Stromal cell of bone marrow (primary cell): Measurements from ENCODE around the gene ZKSCAN1.
"Not testable (repeated sequence)": the region's sequence is repeated elsewhere in the genome, so short reads cannot be mapped to it uniquely, and the experiment has no call there.

Experiments used
- DNase-seq: peaks from one replicate; pipeline ENCODE4 v3.0.0-alpha.2; 2012; ENCODE audit warnings: low read depth

Gene ZKSCAN1

GRCh38 chr7:100003711-100004661, 11.4 kb upstream of the ZKSCAN1 start:
- DNase-seq: no peak

- no peak for DNase-seq
Observed at GRCh38 chr7:100007887-100008286, 7.5 kb upstream of the ZKSCAN1 start.

GRCh38 chr7:100008525-100008924, 6.9 kb upstream of the ZKSCAN1 start:
- no peak for DNase-seq

GRCh38 chr7:100009952-100010351, 5.4 kb upstream of the ZKSCAN1 start:
- DNase-seq: not testable (repeated sequence)

GRCh38 chr7:100010901-100011300, 4.5 kb upstream of the ZKSCAN1 start:
- DNase-seq: no peak

GRCh38 chr7:100011516-100011915, 3.9 kb upstream of the ZKSCAN1 start:
- DNase-seq: no peak

- DNase-seq: not testable (repeated sequence)
Observed at GRCh38 chr7:100012385-100013327, 2.7 kb upstream of the ZKSCAN1 start.

- DNase-seq: no peak
Observed at GRCh38 chr7:100013328-100013676, 2.1 kb upstream of the ZKSCAN1 start.

GRCh38 chr7:100016215-100016901, 962 bp downstream of the ZKSCAN1 start:
- no peak for DNase-seq

GRCh38 chr7:100017300-100017699, 1.9 kb downstream of the ZKSCAN1 start:
- no peak for DNase-seq

GRCh38 chr7:100017875-100018274, 2.5 kb downstream of the ZKSCAN1 start:
- DNase-seq: no peak

GRCh38 chr7:100019908-100020307, 4.5 kb downstream of the ZKSCAN1 start:
- no peak for DNase-seq

GRCh38 chr7:100021297-100021696, 5.9 kb downstream of the ZKSCAN1 start:
- DNase-seq: no peak

GRCh38 chr7:100022621-100023020, 7.2 kb downstream of the ZKSCAN1 start:
- DNase-seq: no peak

- no peak for DNase-seq
Observed at GRCh38 chr7:100023526-100023925, 8.1 kb downstream of the ZKSCAN1 start.

GRCh38 chr7:100024020-100024619, 8.7 kb downstream of the ZKSCAN1 start:
- no peak for DNase-seq

- DNase-seq: no peak
Observed at GRCh38 chr7:100027197-100027596, 11.8 kb downstream of the ZKSCAN1 start.

GRCh38 chr7:100029596-100029995, 14.2 kb downstream of the ZKSCAN1 start:
- no peak for DNase-seq

GRCh38 chr7:100033526-100033925, 18.1 kb downstream of the ZKSCAN1 start:
- no peak for DNase-seq

GRCh38 chr7:100034871-100035510, 19.6 kb downstream of the ZKSCAN1 start:
- peak; percentile 71 for DNase-seq

GRCh38 chr7:100035876-100036275, 20.5 kb downstream of the ZKSCAN1 start:
- no peak for DNase-seq
